Smooth muscle cell (in vitro differentiated cells): ENCODE data around the gene GNB1L. TPM values are rescaled to one million over a fixed set of nuclear protein-coding genes. Genes with fewer than 3 reads are reported as not detected.

Source experiments
- DNase-seq: peaks from one replicate; lab custom pipeline; 2025; ENCODE audit not compliant: unreplicated experiment; lab: John Stamatoyannopoulos, UW
- H2AFZ ChIP-seq: fragments of 200-600 bp; sonication (generic); 2 replicates; pipeline ENCODE4 v1.6.0; 2016; ENCODE audit warnings: antibody characterized with exemption, low read depth, mild to moderate bottlenecking
- H3F3A ChIP-seq: fragments of 200-600 bp; sonication (generic); 2 replicates; pipeline ENCODE4 v1.6.0; 2017; ENCODE audit warnings: antibody characterized with exemption, low read depth
- H3K27ac ChIP-seq: fragments of 200-600 bp; sonication (generic); 2 replicates; pipeline ENCODE4 v1.5.1; 2016; ENCODE audit warnings: low read depth, mild to moderate bottlenecking
- H3K27me3 ChIP-seq: fragments of 200-600 bp; sonication (generic); 2 replicates; pipeline ENCODE4 v1.6.1; 2016; ENCODE audit warnings: low read depth, mild to moderate bottlenecking
- H3K36me3 ChIP-seq: fragments of 200-600 bp; sonication (generic); 2 replicates; pipeline ENCODE4 v1.5.1; 2016; ENCODE audit warnings: low read depth
- H3K4me1 ChIP-seq: fragments of 200-600 bp; sonication (generic); 2 replicates; pipeline ENCODE4 v1.5.1; 2016; ENCODE audit warnings: low read depth
- H3K4me2 ChIP-seq: fragments of 200-600 bp; sonication (generic); 2 replicates; pipeline ENCODE4 v1.6.0; 2016; ENCODE audit warnings: mild to moderate bottlenecking
- H3K4me3 ChIP-seq: fragments of 200-600 bp; sonication (generic); 2 replicates; pipeline ENCODE4 v1.5.1; 2016; ENCODE audit warnings: mild to moderate bottlenecking
- H3K79me2 ChIP-seq: fragments of 200-600 bp; sonication (generic); 2 replicates; pipeline ENCODE4 v1.6.0; 2016; ENCODE audit warnings: low read depth, mild to moderate bottlenecking
- H3K9ac ChIP-seq: fragments of 200-600 bp; sonication (generic); 2 replicates; pipeline ENCODE4 v1.6.0; 2016; ENCODE audit warnings: low read depth
- H3K9me3 ChIP-seq: fragments of 200-600 bp; sonication (generic); replicated peaks from 2 replicates; pipeline ENCODE4 v1.5.1; 2016; ENCODE audit warnings: low read depth
- H4K20me1 ChIP-seq: fragments of 200-600 bp; sonication (generic); 2 replicates; pipeline ENCODE4 v1.6.0; 2016; ENCODE audit warnings: low read depth
- CTCF ChIP-seq: fragments of 200-600 bp; sonication (generic); IDR thresholded peaks from 2 replicates; pipeline ENCODE4 v1.5.1; 2017; ENCODE audit warnings: borderline replicate concordance, mild to moderate bottlenecking, antibody characterized with exemption; ENCODE audit not compliant: insufficient read depth, poor library complexity, severe bottlenecking
- WGBS: methylation state at CpG from one replicate; pipeline ENCODE4 v1.1.7; 2016; ENCODE audit warnings: low lambda C conversion rate; 5-methylcytosine and 5-hydroxymethylcytosine counted together
- polyA plus RNA-seq: library from polyadenylated mRNA; unstranded; fragments of >200 nt; fragmentation: Nextera tagmentation; extraction: Ambion mirVana; gene quantifications from 2 replicates; pipeline ENCODE4 v1.2.1, GENCODE V29; 2016
- total RNA-seq: library from RNA; depleted of rRNA; stranded (reverse); fragments of >200 nt; gene quantifications from 2 replicates; pipeline ENCODE4 v1.2.3, GENCODE V29; 2014

GNB1L gene
- total and polyA plus RNA-seq, 2 experiments from 2014 or later, result 4.1 to 7.4 TPM

GRCh38 chr22:19873960-19874306, 19.3 kb upstream of the GNB1L start:
- no peaks in the 10 kb centered on the region for H3F3A ChIP-seq
- no peaks in the 10 kb centered on the region for H3K9me3 ChIP-seq
- H3K36me3 ChIP-seq, result no peaks in the 10 kb centered on the region
- TF ChIP-seq CTCF, result no peak
- H2AFZ ChIP-seq, result no peak overlapping the region
- no peak overlapping the region for H3K9ac ChIP-seq
- no peak overlapping the region for H3K4me2 ChIP-seq
- no peak overlapping the region for H3K4me3 ChIP-seq
- no peak for DNase-seq
- no peaks in the 10 kb centered on the region for H3K79me2 ChIP-seq
- 91% methylated on average over 7 of the region's 7 CpGs for WGBS
- H3K27me3 ChIP-seq, result no peaks in the 10 kb centered on the region
- H4K20me1 ChIP-seq, result no peaks in the 10 kb centered on the region
- H3K4me1 ChIP-seq, result no peaks in the 10 kb centered on the region
- H3K27ac ChIP-seq, result no peak overlapping the region

- Histone ChIP-seq H3K27me3 (no peaks in the 10 kb centered on the region), H3K36me3 (no peaks in the 10 kb centered on the region), H3K4me3 (no peak overlapping the region), H3K4me1 (no peaks in the 10 kb centered on the region), H3K79me2 (no peaks in the 10 kb centered on the region), H3F3A (no peaks in the 10 kb centered on the region), H3K9me3 (no peaks in the 10 kb centered on the region), H2AFZ (no peak overlapping the region), H3K4me2 (no peak overlapping the region), H3K27ac (no peak overlapping the region), H3K9ac (no peak overlapping the region), H4K20me1 (no peaks in the 10 kb centered on the region)
- DNase-seq, result no peak
- 91% methylated on average over 25 of the region's 27 CpGs for WGBS
- no peak for TF ChIP-seq CTCF
These were observed 18.7 kb upstream of the GNB1L start for GRCh38 chr22:19873138-19873959.

- no peak for DNase-seq
- no peak for TF ChIP-seq CTCF
- Histone ChIP-seq H4K20me1 (no peaks in the 10 kb centered on the region), H2AFZ (no peak overlapping the region), H3K9me3 (no peaks in the 10 kb centered on the region), H3K27me3 (no peaks in the 10 kb centered on the region), H3K4me3 (no peak overlapping the region), H3F3A (no peaks in the 10 kb centered on the region), H3K36me3 (no peaks in the 10 kb centered on the region), H3K9ac (no peak overlapping the region), H3K4me2 (no peak overlapping the region), H3K79me2 (no peaks in the 10 kb centered on the region), H3K4me1 (no peaks in the 10 kb centered on the region), H3K27ac (no peak overlapping the region)
- WGBS, result 90% methylated on average over 7 of the region's 7 CpGs
These were observed 18.1 kb upstream of the GNB1L start for GRCh38 chr22:19872779-19873137.
